CD4-positive, alpha-beta memory T cell (primary cell): Measurements from ENCODE around the gene ALDH1B1. TPM values are rescaled to one million over a fixed set of nuclear protein-coding genes. Genes with fewer than 3 reads are reported as not detected.

ENCODE experiments used
- CTCF ChIA-PET: fragments of 350-600 bp; sonication (Branson Sonifier 250); formaldehyde crosslinking; loops from one replicate; lab custom pipeline; 2021; ENCODE audit warnings: inconsistent platforms; ENCODE audit not compliant: partially characterized antibody; lab: Charles Lee
- POLR2A ChIA-PET: fragments of 350-600 bp; sonication (Branson Sonifier 250); formaldehyde crosslinking; loops from one replicate; lab custom pipeline; 2021; ENCODE audit not compliant: partially characterized antibody; lab: Charles Lee
- DNase-seq, 5 donors: peaks; one replicate each; pipeline versions ENCODE4 v3.0.0 to v3.0.0-alpha.2; 2020 to 2022; ENCODE audit warnings: mixed read lengths in 1 of 5
- H3K27ac ChIP-seq: one replicate; pipeline ENCODE4 v1.7.0; 2013; ENCODE audit warnings: low read depth, low read length
- H3K27me3 ChIP-seq: 2 replicates; pipeline ENCODE4 v1.7.0; 2013; ENCODE audit warnings: mild to moderate bottlenecking, low read length, moderate library complexity; ENCODE audit not compliant: insufficient read depth
- H3K36me3 ChIP-seq: 2 replicates; pipeline ENCODE4 v1.7.0; 2013; ENCODE audit warnings: mild to moderate bottlenecking, low read length, moderate library complexity; ENCODE audit not compliant: insufficient read depth
- H3K4me1 ChIP-seq: 2 replicates; pipeline ENCODE4 v1.7.0; 2013; ENCODE audit warnings: mild to moderate bottlenecking, low read length, moderate library complexity; ENCODE audit not compliant: insufficient read depth
- H3K4me3 ChIP-seq, 2 donors: one replicate each; pipeline ENCODE4 v1.7.0; 2013; ENCODE audit warnings: low read length in 2 of 2, mild to moderate bottlenecking in 1 of 2
- H3K9me3 ChIP-seq, 2 donors: one replicate each; pipeline ENCODE4 v1.7.0; 2013; ENCODE audit warnings: low read length in 2 of 2, control low read depth in 1 of 2; ENCODE audit not compliant: control insufficient read depth in 1 of 2
- H3K27ac Mint-ChIP-seq, 7 donors: one replicate each; pipeline ENCODE4 v1.8.0; 2020 to 2021; ENCODE audit warnings: mixed read lengths in 7 of 7, mild to moderate bottlenecking in 6 of 7, inconsistent platforms in 3 of 7, moderate library complexity in 3 of 7
- H3K27me3 Mint-ChIP-seq, 2 donors: one replicate each; pipeline ENCODE4 v1.8.0; 2020 to 2021; ENCODE audit warnings: mixed read lengths in 2 of 2
- H3K36me3 Mint-ChIP-seq, 2 donors: one replicate each; pipeline ENCODE4 v1.8.0; 2020 to 2021; ENCODE audit warnings: mixed read lengths in 2 of 2, inconsistent platforms in 1 of 2, mild to moderate bottlenecking in 1 of 2
- H3K4me1 Mint-ChIP-seq, 4 donors: one replicate each; pipeline ENCODE4 v1.8.0; 2020 to 2021; ENCODE audit warnings: mixed read lengths in 4 of 4, mild to moderate bottlenecking in 1 of 4
- H3K4me3 Mint-ChIP-seq, 8 donors: one replicate each; pipeline ENCODE4 v1.8.0; 2020 to 2021; ENCODE audit warnings: mixed read lengths in 8 of 8, mild to moderate bottlenecking in 7 of 8, moderate library complexity in 6 of 8, inconsistent platforms in 3 of 8
- H3K9me3 Mint-ChIP-seq, 8 donors: one replicate each; pipeline ENCODE4 v1.8.0; 2020 to 2021; ENCODE audit warnings: mixed read lengths in 8 of 8, mild to moderate bottlenecking in 5 of 8, inconsistent platforms in 3 of 8, moderate library complexity in 1 of 8
- intact Hi-C: fragments of 100-400 bp; cut with micrococcal nuclease; formaldehyde crosslinking; loops from one replicate; pipeline ENCODE4 v1.15.1; 2023
- polyA plus RNA-seq, 2 donors: library from polyadenylated mRNA; unstranded; fragments of 300-500 nt; fragmentation: Illumina TruSeq; gene quantifications; one replicate each; pipeline ENCODE4 v1.2.3, GENCODE V29; 2021
- total RNA-seq, 2 experiments: library from RNA; stranded (reverse); gene quantifications; one replicate each; pipeline ENCODE4 v1.2.3, GENCODE V29; 2021

ALDH1B1 gene
- total and polyA plus RNA-seq, 4 experiments from 2014 or later, result 3.6 to 10.5 (median 7.3) TPM

- no peaks in the 10 kb centered on the region for H3K36me3 Mint-ChIP-seq
- Histone ChIP-seq H3K36me3 (no peaks in the 10 kb centered on the region), H3K9me3 (no peaks in the 10 kb centered on the region), H3K27ac (no peak overlapping the region), H3K4me1 (no peaks in the 10 kb centered on the region), H3K27me3 (no peaks in the 10 kb centered on the region), H3K4me3 (no peak overlapping the region)
- H3K9me3 Mint-ChIP-seq, result peaks cover 0 to 2% (median 0%) of the 10 kb centered on the region in 8 donors
- ChIA-PET POLR2A (no interaction called here), CTCF (interaction anchor here (1.0 to 1.5 kb wide), 5 partner anchors 17 to 204 kb away, joined by 3 to 7 read pairs (median 3); partner anchors contain the start of gene ANKRD18A)
- no peaks in the 10 kb centered on the region for H3K4me1 Mint-ChIP-seq
- intact Hi-C loops, result no loop called here
- no peak overlapping the region for H3K27ac Mint-ChIP-seq
- DNase-seq, result no peak
- peaks cover 4 to 7% of the 10 kb centered on the region in 2 donors for H3K27me3 Mint-ChIP-seq
- no peak overlapping the region for H3K4me3 Mint-ChIP-seq
Measured at GRCh38 chr9:38416461-38416860, 24.0 kb downstream of the ALDH1B1 start.

- CTCF ChIA-PET, result interaction anchor here (1.0 to 1.5 kb wide), 8 partner anchors 12 to 204 kb away, joined by 3 to 7 read pairs (median 3); partner anchors contain the start of gene ANKRD18A
- Mint-ChIP-seq H3K4me1 (no peaks in the 10 kb centered on the region), H3K27me3 (peaks cover 9 to 11% of the 10 kb centered on the region in 2 donors), H3K9me3 (peaks cover 0 to 2% (median 0%) of the 10 kb centered on the region in 8 donors), H3K36me3 (no peaks in the 10 kb centered on the region), H3K4me3 (no peak overlapping the region), H3K27ac (no peak overlapping the region)
- POLR2A ChIA-PET, result no interaction called here
- H3K9me3 ChIP-seq, result no peaks in the 10 kb centered on the region
- intact Hi-C loops, result no loop called here
- DNase-seq, result peak in 2 of 5 donors; percentile 8 to 14
- no peak overlapping the region for H3K27ac ChIP-seq
- H3K4me1 ChIP-seq, result no peaks in the 10 kb centered on the region
- no peak overlapping the region for H3K4me3 ChIP-seq
- H3K36me3 ChIP-seq, result no peaks in the 10 kb centered on the region
- H3K27me3 ChIP-seq, result no peaks in the 10 kb centered on the region
Measured at GRCh38 chr9:38417003-38417945, 24.8 kb downstream of the ALDH1B1 start.

DNA sequence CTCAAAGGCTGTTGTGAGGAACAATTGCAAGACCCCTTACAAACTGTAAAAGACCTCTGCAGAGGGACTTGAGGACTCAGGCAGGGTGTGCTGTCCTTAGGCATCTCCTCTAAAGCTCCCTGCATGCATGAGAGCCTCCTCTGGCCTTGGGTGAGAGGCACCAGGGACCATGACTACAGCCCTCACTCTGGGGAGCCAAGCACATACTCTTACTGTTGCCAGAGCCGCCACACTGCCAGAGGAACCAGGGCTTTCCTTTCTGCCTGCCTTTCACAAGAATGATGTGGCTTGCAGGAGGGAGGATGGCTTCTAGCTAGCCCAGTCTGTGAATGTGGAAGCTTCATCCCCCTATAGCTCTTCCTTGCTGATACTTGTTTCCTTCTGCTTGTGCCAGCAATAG lies 25.9 kb downstream of the ALDH1B1 start:
- Histone ChIP-seq H3K27me3 (no peaks in the 10 kb centered on the region), H3K4me3 (no peak overlapping the region), H3K4me1 (peaks cover under 1% of the 10 kb centered on the region), H3K36me3 (no peaks in the 10 kb centered on the region), H3K9me3 (no peaks in the 10 kb centered on the region), H3K27ac (no peak overlapping the region)
- peaks cover 0 to 2% (median 0%) of the 10 kb centered on the region in 8 donors for H3K9me3 Mint-ChIP-seq
- H3K36me3 Mint-ChIP-seq, result no peaks in the 10 kb centered on the region
- peaks cover 11 to 16% of the 10 kb centered on the region in 2 donors for H3K27me3 Mint-ChIP-seq
- no peak overlapping the region for H3K27ac Mint-ChIP-seq
- no peak overlapping the region for H3K4me3 Mint-ChIP-seq
- ChIA-PET CTCF (interaction anchor here (1.0 kb wide), 1 partner anchor 17 kb away, joined by 3 read pairs; no protein-coding TSS in a partner anchor), POLR2A (no interaction called here)
- intact Hi-C loops, result no loop called here
- peaks cover 0 to 2% (median 0%) of the 10 kb centered on the region in 4 donors for H3K4me1 Mint-ChIP-seq
- no peak for DNase-seq

GRCh38 chr9:38419181-38419580 lies 26.7 kb downstream of the ALDH1B1 start:
- no peaks in the 10 kb centered on the region for H3K9me3 ChIP-seq
- Mint-ChIP-seq H3K9me3 (peaks cover 0 to 2% (median 0%) of the 10 kb centered on the region in 8 donors), H3K4me1 (peaks cover 0 to 6% (median 0%) of the 10 kb centered on the region in 4 donors), H3K27ac (no peak overlapping the region), H3K36me3 (no peaks in the 10 kb centered on the region), H3K4me3 (no peak overlapping the region), H3K27me3 (peaks cover 14 to 19% of the 10 kb centered on the region in 2 donors)
- no peak for DNase-seq
- no peaks in the 10 kb centered on the region for H3K36me3 ChIP-seq
- ChIA-PET CTCF (no interaction called here), POLR2A (no interaction called here)
- H3K4me1 ChIP-seq, result peaks cover 5% of the 10 kb centered on the region
- intact Hi-C loops, result no loop called here
- no peak overlapping the region for H3K4me3 ChIP-seq
- H3K27me3 ChIP-seq, result no peaks in the 10 kb centered on the region
- no peak overlapping the region for H3K27ac ChIP-seq

- H3K4me3 Mint-ChIP-seq, result no peak overlapping the region
- peaks cover 5% of the 10 kb centered on the region for H3K4me1 ChIP-seq
- H3K4me1 Mint-ChIP-seq, result peaks cover 0 to 15% (median 4%) of the 10 kb centered on the region in 4 donors
- ChIA-PET POLR2A (no interaction called here), CTCF (no interaction called here)
- peaks cover 3% of the 10 kb centered on the region for H3K27me3 ChIP-seq
- H3K36me3 Mint-ChIP-seq, result no peaks in the 10 kb centered on the region
- H3K9me3 ChIP-seq, result no peaks in the 10 kb centered on the region
- no peaks in the 10 kb centered on the region for H3K36me3 ChIP-seq
- DNase-seq, result no peak
- no peak overlapping the region for H3K4me3 ChIP-seq
- peaks cover 0 to 2% (median 0%) of the 10 kb centered on the region in 8 donors for H3K9me3 Mint-ChIP-seq
- H3K27ac ChIP-seq, result no peak overlapping the region
- intact Hi-C loops, result no loop called here
- H3K27me3 Mint-ChIP-seq, result peaks cover 27 to 29% of the 10 kb centered on the region in 2 donors
- H3K27ac Mint-ChIP-seq, result no peak overlapping the region
Measured at GRCh38 chr9:38421498-38422211, 29.2 kb downstream of the ALDH1B1 start.

DNA sequence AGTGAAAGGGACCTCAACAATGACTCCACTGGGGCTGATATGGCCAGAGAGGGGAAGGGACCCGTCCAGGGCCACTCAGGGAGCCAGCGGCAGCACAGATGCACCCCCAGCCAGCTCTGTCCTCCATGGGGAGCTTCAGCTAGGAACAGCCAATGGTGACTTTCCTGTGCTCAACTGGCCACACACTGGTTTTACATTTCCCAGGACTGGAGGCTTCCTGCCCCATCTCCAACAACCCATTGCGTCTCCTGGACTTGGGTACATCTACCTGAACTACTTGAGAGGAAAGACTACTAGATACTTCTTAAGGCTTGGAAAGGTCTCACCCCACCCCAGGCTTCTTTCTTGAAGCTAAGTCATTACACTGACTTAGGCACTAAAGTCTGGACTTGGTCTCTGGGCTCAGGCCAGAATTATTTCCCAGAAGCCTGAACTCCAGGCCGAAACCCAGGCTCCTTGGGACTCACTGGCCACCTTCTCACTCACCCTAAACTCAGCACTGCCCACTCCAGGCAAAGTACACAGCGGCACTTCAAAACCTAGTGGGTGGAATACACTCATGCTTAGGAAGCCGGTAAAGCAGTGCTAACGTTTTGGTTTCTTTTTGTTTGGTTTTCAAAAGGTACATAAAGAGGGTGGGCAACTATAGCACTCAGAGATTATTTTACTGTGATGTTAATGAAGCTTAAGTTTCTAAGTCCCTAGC lies 30.2 kb downstream of the ALDH1B1 start:
- intact Hi-C loops, result no loop called here
- Histone ChIP-seq H3K36me3 (no peaks in the 10 kb centered on the region), H3K27me3 (peaks cover 3% of the 10 kb centered on the region), H3K4me3 (no peak overlapping the region), H3K27ac (no peak overlapping the region), H3K4me1 (peaks cover 5% of the 10 kb centered on the region), H3K9me3 (no peaks in the 10 kb centered on the region)
- ChIA-PET CTCF (no interaction called here), POLR2A (no interaction called here)
- no peak for DNase-seq
- H3K4me1 Mint-ChIP-seq, result peaks cover 0 to 15% (median 4%) of the 10 kb centered on the region in 4 donors
- H3K9me3 Mint-ChIP-seq, result peaks cover 0 to 2% (median 0%) of the 10 kb centered on the region in 8 donors
- no peaks in the 10 kb centered on the region for H3K36me3 Mint-ChIP-seq
- H3K27me3 Mint-ChIP-seq, result peaks cover 29 to 33% of the 10 kb centered on the region in 2 donors
- H3K4me3 Mint-ChIP-seq, result peak overlapping the region in 3 of 8 donors; percentile 33 to 65 (median 53)
- H3K27ac Mint-ChIP-seq, result no peak overlapping the region
